ENCODE results near the gene TBC1D19.

DNA sequence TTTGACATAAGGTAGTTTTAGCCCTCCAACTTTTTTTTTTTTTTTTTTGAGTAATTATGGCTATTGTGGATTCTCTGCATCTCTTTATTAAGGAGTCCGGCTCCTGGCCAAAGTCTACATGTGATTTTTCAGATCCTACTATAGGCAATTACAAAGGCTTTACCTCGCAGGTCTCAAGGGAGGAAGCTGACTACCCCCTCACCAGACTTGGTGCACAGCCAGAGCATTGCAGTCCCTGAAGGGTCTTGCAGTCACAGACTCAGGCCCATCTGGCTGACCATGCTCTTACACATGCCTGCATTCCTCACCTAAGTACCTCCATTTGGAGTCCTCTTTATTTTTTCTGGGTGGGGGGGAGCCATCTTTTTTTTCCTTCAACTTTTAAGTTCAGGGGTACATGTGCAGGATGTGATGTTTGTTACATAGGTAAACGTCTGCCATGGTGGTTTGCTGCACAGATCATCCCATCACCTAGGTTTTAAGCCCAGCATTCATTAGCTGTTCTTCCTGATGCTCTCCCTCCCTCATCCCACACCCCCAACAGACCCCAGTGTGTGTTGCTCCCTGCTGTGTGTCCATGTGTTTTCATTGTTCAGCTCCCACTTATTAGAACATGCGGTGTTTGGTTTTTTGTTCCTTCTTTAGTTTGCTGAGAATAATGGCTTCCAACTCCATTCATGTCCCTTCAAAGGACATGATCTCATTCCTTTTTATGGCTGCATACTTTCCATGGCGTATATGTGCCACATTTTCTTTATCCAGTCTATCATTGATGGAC lies 188.4 kb downstream of the TBC1D19 start:
- TF ChIP-seq, protein P1, sequence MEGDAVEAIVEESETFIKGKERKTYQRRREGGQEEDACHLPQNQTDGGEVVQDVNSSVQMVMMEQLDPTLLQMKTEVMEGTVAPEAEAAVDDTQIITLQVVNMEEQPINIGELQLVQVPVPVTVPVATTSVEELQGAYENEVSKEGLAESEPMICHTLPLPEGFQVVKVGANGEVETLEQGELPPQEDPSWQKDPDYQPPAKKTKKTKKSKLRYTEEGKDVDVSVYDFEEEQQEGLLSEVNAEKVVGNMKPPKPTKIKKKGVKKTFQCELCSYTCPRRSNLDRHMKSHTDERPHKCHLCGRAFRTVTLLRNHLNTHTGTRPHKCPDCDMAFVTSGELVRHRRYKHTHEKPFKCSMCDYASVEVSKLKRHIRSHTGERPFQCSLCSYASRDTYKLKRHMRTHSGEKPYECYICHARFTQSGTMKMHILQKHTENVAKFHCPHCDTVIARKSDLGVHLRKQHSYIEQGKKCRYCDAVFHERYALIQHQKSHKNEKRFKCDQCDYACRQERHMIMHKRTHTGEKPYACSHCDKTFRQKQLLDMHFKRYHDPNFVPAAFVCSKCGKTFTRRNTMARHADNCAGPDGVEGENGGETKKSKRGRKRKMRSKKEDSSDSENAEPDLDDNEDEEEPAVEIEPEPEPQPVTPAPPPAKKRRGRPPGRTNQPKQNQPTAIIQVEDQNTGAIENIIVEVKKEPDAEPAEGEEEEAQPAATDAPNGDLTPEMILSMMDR (IDR thresholded peaks at IDR 0.05) = no peak
- TF ChIP-seq POLR2A (IDR thresholded peaks at IDR 0.05; ENCODE audit: low read depth) = no peak
